ENCODE data around the gene CA5A.
"Not testable (repeated sequence)": the region's sequence is repeated elsewhere in the genome, so short reads cannot be mapped to it uniquely, and the experiment has no call there.

CA5A gene

DNA sequence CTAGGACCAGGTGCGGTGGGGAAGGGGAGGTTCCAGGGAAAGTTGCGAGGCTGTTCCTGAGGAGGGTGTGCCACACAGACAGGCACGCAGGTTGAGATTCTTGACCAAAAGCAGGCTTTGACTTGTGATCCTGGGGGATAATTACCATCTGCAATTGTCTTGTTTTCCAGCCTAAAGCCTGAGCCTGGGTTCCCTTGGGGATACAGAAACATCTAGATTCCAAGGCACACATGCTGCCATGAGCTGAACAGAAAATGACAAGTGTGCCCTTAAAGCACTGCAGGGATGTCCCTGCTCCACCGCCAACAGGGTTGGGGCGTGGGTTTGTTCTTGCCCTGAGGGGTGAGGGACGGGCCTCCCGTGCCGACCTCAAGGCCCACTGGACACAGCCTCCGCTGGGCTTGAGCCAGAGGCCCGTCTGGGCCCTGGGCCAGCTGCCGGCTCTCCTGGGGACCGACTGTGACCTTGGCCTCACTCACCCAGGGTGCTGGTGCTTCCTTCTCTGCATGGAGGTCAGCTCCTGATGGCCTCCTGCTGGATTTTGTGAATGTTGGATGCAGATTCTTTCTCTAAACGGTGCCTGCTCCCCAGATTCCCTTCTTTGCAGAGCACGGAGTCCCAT lies 14.0 kb downstream of the CA5A start:
- DNase-seq = peak; percentile 62

DNA sequence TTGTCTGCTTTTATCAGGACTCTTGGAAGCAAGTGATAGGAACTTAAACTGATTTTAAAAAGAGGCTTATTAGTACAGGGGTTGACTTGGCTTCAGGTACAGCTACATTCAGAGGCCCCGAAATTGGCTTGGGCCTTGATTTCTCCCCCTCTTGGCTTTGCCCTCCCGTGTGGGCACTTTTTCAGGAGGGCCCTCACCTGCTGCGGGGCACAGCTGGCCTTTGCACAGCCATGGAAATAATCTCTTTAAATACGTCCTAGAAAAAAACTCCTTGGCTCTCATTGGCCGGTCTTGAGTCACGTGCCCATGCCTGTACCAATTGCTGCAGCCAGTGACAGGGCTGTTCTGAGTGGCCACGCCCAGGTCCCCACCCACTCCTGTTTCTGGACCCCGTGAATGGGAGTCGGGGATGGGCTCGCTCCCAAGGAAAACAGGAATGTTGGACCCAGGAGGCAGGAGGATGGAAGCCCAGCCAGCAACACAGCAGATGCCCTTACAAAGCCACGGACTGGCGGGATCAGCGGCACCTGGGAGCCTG lies 15.0 kb downstream of the CA5A start:
- DNase-seq = no peak

DNA sequence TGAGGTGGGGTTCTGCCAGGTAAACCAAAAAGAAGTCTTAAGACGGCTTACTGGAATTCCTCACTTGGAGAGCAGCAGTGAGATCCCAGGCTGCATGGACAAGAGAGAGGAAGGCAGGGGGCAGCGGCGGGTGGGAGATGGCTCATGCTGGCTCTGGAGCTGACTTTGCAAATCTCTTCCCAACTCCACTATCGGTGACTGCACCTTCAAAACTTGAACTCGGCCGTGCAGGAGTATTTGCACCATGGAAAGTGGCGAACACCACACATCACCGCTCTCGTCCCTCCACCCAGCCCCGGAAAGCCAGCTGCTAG lies 16.7 kb downstream of the CA5A start:
- DNase-seq = no peak

DNA sequence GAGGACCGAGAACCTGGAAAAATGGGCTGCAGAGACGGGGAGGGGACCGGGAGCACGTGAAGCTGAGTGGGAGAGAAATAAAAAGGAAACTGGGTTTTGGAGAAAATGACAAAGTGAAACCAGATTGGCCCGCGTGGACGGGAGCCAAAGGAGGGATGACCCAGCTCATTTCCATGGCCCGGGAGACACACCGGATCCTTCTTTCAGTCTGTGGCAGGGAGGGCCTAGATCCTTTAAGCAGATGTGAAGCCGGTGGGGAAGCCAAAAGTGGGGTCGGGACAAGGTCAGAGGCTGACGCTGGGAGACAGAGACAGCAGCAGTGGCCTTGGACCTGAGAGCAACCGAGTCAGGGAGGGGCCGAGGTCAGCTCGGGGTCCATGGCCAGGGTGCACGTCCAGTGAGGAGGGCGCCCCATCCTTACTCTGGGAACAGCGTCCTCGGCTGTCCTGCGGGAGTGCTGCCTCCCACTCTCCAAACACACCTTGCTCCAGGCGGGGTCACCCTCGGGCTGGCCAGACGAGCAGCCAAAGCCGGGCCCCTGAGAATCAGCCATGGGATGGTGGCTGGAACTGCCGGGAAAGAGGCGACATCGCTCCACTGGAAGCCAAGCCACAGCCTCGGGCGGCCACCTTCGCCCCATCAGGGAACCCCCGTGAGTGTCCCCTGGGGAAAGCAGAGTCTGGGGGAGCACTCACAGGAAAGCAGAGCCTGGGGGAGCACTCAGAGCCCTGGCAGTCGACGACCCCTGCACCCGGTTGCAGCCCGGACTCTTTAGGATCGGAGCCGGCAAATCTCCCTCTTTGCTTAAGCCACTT lies 17.3 kb downstream of the CA5A start:
- DNase-seq = no peak

DNA sequence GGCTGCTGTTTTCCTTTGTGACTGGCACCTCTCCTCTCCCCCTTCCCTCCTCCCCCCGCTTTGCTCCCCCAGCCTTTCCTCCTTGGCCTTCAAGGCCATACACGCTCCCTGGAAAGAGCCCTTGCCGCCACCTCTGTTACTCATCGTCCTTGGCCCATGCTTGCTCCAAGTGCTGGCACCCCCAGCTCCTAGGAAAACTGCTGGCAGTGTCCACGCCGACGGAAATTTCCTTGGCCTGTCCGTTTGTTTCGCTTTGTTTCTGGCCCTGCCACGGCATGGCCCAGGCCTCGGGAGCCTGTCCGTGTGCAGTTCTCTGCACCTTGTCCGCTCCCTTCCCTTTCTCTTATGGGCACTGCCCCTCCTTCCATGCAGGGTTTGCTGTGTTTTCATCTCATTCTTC lies 18.0 kb downstream of the CA5A start:
- no peak for DNase-seq

DNA sequence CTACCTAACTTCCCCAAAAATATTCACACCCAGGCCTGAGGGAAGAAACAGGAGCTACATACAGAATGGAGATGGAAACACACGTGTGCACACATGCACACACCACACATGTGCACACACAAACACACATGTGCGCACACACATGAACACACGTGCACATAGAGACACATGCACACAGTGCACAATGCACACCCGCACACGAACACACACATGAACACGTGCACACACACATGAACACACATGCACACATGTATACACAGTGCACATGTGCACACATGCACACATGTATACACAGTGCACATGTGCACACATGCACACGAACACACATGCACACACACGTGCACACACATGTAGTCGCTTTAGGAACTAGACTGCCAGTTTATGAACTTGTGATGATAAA lies 18.8 kb downstream of the CA5A start:
- no peak for DNase-seq

DNA sequence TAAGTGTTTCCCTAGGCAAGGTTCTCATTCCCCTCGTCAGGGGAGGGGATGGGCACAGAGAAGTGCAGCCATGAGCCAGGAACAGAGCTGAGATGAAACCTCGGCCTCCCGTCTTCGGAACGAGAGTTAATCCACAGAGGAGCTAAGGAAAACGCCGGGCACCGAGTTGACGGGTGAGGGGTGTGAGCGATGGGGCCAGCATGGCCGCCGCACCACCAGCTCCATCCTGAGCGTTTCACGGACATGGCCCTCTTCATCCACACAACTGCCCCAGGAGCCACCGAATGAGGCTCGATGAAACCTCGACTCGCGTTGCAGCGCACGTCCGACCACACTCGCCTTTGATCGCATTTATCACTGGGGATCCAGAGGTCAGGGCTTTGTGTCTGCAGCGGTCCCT lies 21.5 kb downstream of the CA5A start:
- DNase-seq = no peak

DNA sequence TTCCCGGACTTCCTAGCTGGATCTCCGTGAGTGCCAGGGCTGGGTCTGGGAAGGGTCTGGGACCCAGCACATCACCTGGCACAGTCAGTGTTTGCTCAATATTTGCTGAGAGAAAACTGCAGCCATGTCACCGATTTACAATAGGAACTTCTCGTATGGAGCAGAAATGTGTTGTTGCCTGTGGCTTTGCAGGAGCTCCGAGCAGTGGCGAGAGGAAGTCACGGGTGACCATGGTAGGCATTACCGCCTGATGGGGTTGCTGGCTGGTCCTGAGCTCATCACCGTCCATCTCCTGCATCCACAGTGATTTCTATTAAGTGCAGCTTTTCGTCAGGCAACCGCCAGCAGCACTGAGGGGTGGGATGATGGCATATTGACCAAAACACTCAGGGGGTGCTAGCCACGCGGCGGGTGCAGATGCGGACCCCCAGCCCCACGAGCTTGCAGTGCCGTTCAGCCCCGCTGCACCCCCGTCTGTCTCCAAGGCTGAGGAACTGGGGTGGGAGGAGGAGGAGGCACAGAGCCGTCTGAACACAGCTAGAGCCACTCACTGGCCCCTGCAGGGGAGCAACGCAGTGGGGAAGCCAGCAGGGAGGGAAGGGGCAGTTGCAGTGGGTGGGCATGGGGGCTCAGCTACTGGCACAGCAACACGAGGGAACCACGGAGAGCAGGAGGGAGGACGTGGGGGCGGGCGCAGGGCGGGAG lies 22.2 kb downstream of the CA5A start:
- not testable (repeated sequence) for DNase-seq

DNA sequence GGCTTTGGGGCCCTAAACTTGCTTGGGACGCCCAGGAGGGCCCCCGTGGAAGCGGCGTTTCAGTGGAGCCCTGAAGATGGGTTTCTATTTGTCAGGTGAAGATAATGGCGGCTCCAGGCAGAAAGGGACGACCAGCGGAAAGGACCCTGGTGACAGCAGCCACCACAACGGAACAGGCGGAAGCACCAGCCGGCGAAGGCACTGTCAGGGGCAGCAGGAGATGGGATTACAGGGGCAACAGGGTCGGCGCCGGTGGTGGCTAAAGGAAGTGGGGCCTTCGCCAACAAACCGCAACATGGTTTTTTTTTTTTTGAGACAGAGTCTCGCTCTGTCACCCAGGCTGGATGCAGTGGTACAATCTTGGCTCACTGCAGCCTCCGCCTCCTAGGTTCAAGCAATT lies 23.6 kb downstream of the CA5A start:
- not testable (repeated sequence) for DNase-seq

DNA sequence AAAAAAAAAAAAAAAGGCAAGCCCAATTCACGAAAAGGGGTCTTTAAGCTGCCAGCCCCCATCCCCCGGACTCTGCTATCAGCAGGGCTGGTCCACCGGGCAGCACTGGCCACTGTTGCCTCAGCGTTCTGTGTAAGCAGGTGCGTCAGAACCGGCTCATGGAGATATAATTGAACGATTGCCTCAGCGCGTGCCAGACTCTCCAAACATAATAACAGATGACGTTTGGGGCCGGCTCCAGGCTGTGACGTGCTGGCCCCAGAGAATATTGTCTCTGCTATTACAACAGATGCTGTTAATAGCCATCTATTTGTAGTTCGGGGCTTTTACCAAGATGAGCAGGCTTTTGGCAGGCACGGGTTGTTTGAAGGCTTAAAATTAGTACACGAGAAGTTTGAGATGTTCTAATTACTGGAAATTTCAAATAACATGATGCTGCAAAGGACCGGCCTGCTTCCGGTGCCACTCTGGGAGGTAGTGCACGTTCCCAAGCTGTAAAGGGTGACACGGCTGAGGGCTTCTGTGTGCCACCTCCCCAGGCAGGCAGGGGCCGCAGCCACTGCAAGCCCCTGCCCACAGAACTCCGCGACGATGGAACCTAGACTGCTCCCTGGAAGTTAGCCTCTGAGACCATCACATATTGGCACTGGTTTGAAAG lies 25.1 kb downstream of the CA5A start:
- DNase-seq = peak; percentile 83

DNA sequence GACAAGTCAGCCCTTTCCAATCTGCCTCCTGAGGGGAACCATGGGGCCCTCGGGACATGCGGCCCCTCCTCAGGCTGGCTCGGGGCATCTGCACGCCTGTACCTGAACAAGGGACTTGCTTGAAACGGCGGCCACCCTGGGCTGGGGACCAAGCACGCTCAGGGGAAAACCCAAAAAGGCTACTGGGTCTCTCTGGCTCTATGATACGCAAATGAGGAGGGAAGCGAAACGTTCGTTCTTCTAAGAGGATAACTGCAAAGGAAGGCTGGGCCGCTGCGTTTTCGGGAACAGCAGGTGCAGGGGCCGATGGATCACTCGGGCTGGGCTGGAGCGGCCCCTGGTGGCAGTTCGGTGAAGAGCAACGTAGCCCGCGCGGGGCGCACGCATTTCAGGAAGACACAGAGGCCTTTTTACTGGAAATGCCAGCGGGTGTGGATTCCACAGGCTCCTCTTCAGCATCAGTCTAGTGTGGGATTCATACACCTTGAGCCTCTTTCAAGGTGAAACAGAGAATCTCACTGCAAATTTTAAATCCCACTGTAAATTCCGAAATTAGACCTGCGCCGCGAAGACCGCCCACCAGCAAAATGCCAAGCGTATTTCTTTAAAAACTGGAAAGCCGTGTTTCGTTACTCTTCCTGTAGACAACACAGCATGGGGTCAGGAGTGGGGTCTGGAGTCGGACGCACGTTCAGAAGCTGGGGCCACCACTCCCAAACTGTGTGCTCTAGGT lies 27.0 kb downstream of the CA5A start:
- peak; percentile 88 for DNase-seq

DNA sequence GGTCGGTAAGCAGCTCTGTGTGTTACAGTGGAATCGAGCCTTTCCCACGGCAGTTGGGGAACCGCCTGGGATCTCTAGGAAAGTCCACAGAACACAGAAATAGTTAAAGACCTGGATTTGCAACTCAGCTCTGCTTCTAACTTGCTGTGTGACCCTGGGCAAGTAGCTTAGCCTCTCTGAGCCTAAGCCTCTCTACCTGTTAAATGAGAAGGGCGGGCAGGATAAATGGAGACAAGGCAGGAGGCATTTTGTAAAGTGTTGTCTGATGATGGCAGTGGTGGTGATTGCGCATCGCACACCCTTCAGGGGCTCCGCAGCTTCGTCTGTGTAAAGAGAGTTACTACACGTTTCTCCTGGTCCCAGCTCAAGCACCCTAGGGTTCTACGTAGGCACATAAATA lies 28.2 kb downstream of the CA5A start:
- DNase-seq = not testable (repeated sequence)

DNA sequence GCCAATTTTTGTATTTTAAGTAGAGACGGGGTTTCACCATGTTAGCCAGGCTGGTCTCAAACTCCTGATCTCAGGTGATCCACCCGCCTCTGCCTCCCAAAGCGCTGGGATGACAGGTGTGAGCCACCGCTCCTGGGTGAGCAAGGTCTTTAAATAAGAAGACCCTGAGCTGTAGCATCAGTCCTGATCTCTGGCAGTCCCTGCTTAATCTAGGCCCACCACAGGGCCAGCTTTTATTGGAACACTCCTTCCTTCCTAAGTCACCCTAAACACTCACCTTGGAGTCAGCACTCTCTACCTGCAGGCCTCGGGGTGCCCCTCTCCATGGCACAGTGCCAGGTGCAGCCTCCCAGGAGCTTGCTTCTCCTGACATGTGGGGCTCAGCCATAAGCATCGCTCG lies 30.8 kb downstream of the CA5A start:
- DNase-seq = not testable (repeated sequence)

DNA sequence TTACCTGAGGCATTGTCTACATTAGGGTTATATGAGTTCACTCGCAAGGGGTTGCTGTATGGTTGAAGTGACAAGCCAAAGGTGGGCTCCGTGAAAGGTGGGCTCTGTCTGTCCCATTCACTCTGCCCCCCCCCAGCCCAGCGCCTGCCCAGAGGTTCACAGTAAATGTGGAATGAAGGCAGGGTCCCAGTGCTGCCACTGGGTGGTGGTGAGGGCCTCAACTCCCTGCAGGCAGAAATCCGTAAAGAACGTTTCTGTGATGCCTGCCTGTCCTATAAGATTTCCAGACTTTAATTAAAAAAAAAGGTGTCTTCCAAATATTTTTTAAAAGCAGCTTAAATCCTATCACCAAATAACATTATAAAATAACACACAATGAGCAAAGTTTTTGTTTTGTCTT lies 31.4 kb downstream of the CA5A start:
- not testable (repeated sequence) for DNase-seq

DNA sequence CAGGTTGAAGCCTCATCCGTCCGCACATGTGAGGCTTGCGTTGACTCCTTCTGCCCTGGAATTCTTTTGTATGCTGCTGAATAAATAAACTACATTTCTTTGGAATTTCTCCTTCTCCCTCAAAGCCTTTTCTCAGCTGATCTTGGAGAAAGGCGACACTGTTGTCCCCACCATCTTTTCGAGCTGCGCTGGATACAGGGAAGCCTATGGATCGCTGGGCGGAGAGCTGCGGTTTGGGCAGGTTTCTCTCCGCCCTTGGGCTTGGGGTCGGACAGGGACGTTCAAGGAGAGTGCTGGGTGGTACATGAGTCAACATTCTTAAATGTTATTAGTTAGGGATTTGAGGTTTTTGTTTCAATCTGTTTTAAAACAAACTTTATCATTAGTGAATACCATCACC lies 35.8 kb downstream of the CA5A start:
- DNase-seq = not testable (repeated sequence)

DNA sequence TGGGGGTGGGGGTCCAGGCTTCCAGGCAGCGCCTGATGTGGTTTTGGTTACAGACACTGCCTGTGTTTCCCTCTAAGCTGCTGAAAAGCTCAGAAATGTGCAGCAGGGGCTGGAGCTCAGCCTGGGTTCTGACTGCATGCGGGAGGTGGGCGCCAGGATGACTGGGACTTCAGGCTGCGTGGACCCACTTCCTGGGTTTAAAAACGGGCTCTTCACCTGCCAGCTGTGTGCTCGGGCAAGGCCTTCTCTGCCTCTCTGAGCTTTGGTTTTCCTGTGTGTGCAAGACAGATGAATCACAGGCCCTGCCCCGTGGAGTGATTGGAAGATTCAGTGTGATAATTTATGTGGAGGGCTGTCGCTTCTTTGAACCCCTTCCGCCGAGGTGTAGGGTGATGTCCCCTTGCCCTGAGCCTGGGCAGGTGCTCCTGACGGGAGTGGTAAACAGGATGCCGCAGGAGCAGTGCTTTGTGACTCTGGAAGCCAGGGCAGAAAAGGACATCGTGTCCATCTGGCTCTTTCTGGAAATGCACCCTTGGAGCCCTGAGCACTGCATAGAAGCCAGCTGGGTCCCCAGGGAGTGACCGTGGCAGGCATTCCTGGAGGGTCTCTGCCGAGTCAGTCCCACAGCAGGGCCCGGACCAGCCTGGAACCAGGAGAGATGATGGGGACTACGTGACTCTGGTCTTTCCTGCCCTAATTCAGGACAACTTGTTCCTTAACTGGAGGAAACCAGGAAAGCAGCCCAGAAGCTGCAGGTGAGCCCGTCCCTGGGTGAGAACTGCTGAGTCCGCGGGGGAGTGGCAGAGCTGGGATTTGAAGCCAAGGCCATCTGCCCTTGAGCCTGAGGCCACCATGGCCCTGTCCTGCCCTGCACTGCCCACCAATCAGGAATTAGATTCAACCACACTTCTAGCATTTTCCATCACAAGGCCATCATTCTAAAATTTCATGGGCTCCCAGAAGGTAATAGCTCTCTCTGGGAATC lies 38.5 kb downstream of the CA5A start:
- DNase-seq = no peak

DNA sequence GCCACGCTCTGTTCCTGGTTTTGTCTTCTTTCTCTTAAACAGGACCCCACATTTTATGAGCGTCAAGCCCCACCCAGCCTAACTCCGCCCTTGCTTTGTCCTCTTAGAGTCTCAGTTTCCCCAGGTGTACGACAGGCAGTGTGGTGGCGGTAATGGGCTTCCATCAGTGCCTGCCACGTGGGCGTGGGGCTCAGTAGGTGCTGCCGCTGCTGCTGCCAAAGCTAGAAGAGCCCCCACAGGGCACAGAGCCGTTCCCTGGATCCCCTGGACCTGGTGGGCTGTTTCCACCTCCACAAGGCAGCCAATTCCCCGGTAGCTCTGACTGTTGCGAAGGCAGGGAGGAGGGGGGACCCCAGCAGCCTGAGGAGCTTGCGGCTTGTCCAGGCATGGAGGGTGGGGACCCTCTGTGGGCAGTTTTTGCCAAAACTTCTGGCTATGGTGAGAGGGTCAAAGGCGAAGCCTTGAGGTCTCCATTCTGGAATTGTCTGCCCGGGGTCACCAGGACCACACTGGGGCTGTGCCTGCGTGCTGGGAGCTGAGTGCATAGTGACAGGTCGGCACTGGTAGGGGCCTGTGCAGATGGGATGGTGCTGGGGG lies 39.3 kb downstream of the CA5A start:
- not testable (repeated sequence) for DNase-seq

DNA sequence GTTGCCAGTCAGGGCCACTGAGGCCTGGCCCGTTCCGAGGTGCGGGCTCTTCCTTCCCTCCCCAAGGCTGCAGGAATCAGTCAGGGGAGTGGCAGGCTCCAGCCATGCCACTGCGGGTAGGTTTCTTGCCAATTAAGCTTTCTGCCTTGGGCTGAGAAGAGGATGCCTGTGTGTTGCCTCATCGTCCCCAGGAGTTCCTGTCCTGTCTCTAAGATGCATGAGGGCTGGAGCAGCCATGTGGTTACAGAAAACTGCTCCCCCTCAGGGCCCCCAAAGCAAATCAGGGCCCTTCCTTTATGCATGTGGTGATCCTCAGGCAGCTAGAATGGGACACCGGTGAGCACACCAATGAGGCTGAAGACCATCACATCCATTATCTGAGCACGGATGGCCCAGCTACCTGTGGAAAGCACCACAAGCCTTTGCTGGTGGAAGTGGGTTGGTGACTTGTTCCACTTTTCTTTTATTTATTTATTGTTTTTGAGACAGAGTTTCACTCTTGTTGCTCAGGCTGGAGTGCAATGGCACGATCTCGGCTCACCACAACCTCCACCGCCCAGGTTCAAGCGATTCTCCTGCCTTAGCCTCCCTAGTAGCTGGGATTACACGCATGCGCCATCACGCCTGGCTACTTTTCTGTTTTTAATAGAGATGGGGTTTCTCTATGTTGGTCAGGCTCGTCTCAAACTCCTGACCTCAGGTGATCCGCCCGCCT lies 40.0 kb downstream of the CA5A start:
- DNase-seq = not testable (repeated sequence)

DNA sequence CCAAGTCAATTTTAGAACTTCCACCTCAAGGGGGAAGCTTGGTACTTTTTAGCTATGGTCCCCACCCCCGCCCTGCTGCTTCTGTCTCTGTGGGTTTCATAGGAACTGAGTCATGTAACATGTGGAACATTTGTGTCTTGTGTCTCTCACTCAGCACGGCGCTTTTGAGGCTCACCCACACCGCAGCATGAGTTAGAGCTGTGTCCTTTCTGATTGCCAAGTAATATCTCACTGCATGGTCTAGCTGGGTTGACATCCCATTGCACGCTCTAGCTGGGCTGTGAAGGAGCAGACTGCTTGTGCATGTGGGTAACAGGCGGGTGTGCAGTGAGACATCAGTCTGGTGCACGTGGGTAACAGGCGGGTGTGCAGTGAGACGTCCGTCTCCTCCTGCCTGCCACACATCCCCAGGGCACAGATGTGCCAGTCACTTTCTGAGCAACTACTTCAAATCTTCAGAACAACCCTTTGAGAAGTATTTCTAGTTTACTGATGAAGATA lies 40.6 kb downstream of the CA5A start:
- no peak for DNase-seq

DNA sequence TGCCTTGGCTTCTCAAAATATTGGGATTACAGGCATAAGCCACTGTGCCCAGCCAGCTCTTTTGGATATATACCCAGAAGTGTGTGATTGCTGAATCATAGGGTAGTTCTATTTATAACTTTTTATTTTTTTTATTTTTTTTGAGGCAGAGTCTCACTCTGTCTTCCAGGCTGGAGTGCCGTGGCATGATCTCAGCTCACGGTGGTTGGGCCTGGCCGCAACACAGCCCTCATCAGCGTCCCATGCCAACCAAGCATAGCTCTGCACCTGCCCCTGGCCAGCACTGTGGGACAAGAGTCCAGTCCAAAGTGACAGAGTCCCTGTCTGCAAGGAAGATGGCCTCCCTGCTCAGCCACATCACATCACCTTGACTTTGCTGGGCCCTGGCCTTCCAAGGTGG lies 42.3 kb downstream of the CA5A start:
- not testable (repeated sequence) for DNase-seq
